Esophagus squamous epithelium (tissue), 5 donors: ENCODE measurements around the gene AFF3. TPM values are rescaled to one million over a fixed set of nuclear protein-coding genes. Genes with fewer than 3 reads are reported as not detected.

ENCODE experiments used
- DNase-seq: peaks from one replicate; lab custom pipeline; 2025; lab: John Stamatoyannopoulos, UW
- H3K27ac ChIP-seq, 4 donors: fragments of 200-600 bp; sonication (generic); one replicate each; pipeline ENCODE4 v1.5.1; 2016 to 2019; ENCODE audit warnings: mild to moderate bottlenecking in 1 of 4
- H3K27me3 ChIP-seq, 4 donors: fragments of 200-600 bp; sonication (generic); 1 replicate in 3 of 4; 2 replicates in 1 of 4; pipeline versions ENCODE4 v1.5.1 to v1.6.0; 2017 to 2021; ENCODE audit warnings: antibody characterized with exemption in 1 of 4
- H3K36me3 ChIP-seq, 3 donors: fragments of 200-600 bp; sonication (generic); one replicate each; pipeline ENCODE4 v1.5.1; 2016 to 2019
- H3K4me1 ChIP-seq, 3 donors: fragments of 200-600 bp; sonication (generic); one replicate each; pipeline ENCODE4 v1.5.1; 2017 to 2019
- H3K4me3 ChIP-seq, 4 donors: fragments of 200-600 bp; sonication (generic); 1 replicate in 3 of 4; 2 replicates in 1 of 4; pipeline ENCODE4 v1.5.1; 2016 to 2019; ENCODE audit warnings: mild to moderate bottlenecking in 2 of 4, moderate library complexity in 1 of 4
- H3K9me3 ChIP-seq, 3 donors: fragments of 200-600 bp; sonication (generic); one replicate each; pipeline ENCODE4 v1.5.1; 2016 to 2019
- POLR2A ChIP-seq, 4 donors: fragments of 450-650 bp; IDR thresholded peaks; one replicate each; pipeline ENCODE4 v1.6.1; 2017; ENCODE audit warnings: antibody characterized with exemption in 4 of 4, mild to moderate bottlenecking in 4 of 4, moderate library complexity in 3 of 4
- WGBS, 2 donors: methylation state at CpG; one replicate each; pipeline ENCODE4 v1.1.5; 2018; 5-methylcytosine and 5-hydroxymethylcytosine counted together
- intact Hi-C: fragments of 100-400 bp; cut with DNase I; formaldehyde crosslinking; loops from one replicate; pipeline ENCODE4 v1.15.0; 2022
- total RNA-seq, 4 donors: library from RNA; depleted of rRNA; stranded (reverse); fragments of >200 nt; gene quantifications; one replicate each; pipeline ENCODE4 v1.1.0, GENCODE V29; 2016
- TF ChIP-seq, protein P1 (sequence below), 6 experiments: fragments of 450-650 bp in 4 of 6; fragments of 200-600 bp in 2 of 6; sonication (generic) in 2 of 6; IDR thresholded peaks; one replicate each; pipeline ENCODE4 v1.5.1; 2016 to 2019; ENCODE audit warnings: antibody characterized with exemption in 6 of 6, mild to moderate bottlenecking in 4 of 6, moderate library complexity in 4 of 6
- donor health status: DM: yes; HTN: yes; CAD: no.

Gene AFF3
- total RNA-seq, 4 donors from 2014 or later: 1.2 to 9.7 (median 3.8) TPM

- intact Hi-C loops: no loop called here
- H3K9me3 ChIP-seq: no peaks in the 10 kb centered on the region
- no peaks in the 10 kb centered on the region for H3K27me3 ChIP-seq
- TF ChIP-seq POLR2A (IDR thresholded peaks at IDR 0.05): no peak
- TF ChIP-seq, protein P1, sequence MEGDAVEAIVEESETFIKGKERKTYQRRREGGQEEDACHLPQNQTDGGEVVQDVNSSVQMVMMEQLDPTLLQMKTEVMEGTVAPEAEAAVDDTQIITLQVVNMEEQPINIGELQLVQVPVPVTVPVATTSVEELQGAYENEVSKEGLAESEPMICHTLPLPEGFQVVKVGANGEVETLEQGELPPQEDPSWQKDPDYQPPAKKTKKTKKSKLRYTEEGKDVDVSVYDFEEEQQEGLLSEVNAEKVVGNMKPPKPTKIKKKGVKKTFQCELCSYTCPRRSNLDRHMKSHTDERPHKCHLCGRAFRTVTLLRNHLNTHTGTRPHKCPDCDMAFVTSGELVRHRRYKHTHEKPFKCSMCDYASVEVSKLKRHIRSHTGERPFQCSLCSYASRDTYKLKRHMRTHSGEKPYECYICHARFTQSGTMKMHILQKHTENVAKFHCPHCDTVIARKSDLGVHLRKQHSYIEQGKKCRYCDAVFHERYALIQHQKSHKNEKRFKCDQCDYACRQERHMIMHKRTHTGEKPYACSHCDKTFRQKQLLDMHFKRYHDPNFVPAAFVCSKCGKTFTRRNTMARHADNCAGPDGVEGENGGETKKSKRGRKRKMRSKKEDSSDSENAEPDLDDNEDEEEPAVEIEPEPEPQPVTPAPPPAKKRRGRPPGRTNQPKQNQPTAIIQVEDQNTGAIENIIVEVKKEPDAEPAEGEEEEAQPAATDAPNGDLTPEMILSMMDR (IDR thresholded peaks at IDR 0.05): no peak
- WGBS, 2 donors: 53 to 58% methylated on average over 6 of the region's 6 CpGs
- H3K36me3 ChIP-seq: no peaks in the 10 kb centered on the region
- no peak for DNase-seq
- H3K4me1 ChIP-seq: peaks cover 0 to 18% (median 10%) of the 10 kb centered on the region in 3 donors
- H3K27ac ChIP-seq: no peak overlapping the region
- no peak overlapping the region for H3K4me3 ChIP-seq
Observed at GRCh38 chr2:99688699-99689098, 453.7 kb downstream of the AFF3 start.

DNA sequence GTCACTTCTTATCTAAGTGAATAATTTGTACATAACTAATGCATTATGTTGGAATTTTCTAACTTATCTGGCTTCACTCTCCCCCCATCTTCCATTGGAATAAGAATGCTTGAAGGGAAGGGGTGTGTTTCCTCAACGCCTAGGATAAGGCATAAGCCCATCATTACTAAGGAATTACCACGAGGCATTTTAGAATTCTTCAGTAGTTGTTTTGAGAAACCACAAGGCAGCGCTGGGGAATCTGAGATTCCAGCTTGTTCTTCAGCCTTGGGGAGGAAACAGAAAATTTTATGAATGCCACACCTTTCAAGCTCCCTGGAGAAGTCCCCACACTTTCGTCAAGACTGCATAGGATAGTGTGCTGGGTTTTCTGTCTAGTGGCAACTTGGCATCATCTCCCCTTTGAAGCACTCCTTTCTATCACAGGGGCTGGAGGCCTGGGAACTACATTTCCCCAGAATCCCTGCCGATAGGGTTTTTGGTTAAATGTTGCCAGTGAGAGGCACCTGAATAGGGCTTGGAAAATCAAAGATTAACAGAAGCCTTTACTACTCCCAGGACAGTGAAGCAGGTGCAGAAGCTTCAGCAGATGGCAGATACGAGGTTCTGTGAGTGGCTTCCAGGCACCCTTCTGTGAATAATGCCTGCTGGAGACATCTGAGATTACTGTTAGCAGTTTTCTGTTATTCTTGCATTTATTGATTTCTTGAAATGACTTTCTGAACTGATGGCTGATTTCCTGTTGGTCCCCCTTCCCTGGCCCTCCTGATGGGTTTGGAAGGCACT lies 459.9 kb downstream of the AFF3 start:
- Histone ChIP-seq H3K9me3 (no peaks in the 10 kb centered on the region), H3K27ac (no peak overlapping the region), H3K4me3 (no peak overlapping the region), H3K4me1 (no peaks in the 10 kb centered on the region), H3K27me3 (no peaks in the 10 kb centered on the region), H3K36me3 (no peaks in the 10 kb centered on the region)
- TF ChIP-seq, protein P1 (IDR thresholded peaks at IDR 0.05): no peak
- no peak for TF ChIP-seq POLR2A (IDR thresholded peaks at IDR 0.05)
- intact Hi-C loops: no loop called here
- 81 to 92% methylated on average over 6 of the region's 6 CpGs for WGBS, 2 donors
- DNase-seq: no peak

- no peak for DNase-seq
- WGBS, 2 donors: 60 to 83% methylated on average over 1 of the region's 1 CpG
- no peaks in the 10 kb centered on the region for H3K4me1 ChIP-seq
- no peaks in the 10 kb centered on the region for H3K9me3 ChIP-seq
- no peaks in the 10 kb centered on the region for H3K36me3 ChIP-seq
- TF ChIP-seq, protein P1 (IDR thresholded peaks at IDR 0.05): no peak
- TF ChIP-seq POLR2A (IDR thresholded peaks at IDR 0.05): no peak
- H3K27ac ChIP-seq: no peak overlapping the region
- no peaks in the 10 kb centered on the region for H3K27me3 ChIP-seq
- no peak overlapping the region for H3K4me3 ChIP-seq
- intact Hi-C loops: no loop called here
Observed at GRCh38 chr2:99680946-99681345, 461.4 kb downstream of the AFF3 start.

DNA sequence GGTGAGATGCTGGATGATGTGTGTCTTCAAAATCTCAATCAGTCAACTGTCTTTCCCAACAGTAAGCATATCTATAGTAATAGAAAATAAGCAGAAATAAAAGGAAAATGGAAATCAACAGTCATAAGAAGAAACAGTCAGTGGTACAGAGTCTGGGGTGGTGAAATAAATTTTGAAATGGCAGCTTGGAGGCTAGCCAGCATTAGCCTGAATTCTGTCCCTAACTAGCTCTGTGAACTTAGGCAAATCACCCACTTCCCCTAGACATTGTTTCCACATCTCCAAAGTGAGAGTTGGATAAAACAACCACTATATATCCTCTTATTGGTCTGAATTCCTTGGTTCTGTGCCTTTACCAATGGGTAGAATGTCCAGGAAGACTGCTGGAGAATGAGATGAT lies 462.9 kb downstream of the AFF3 start:
- no peaks in the 10 kb centered on the region for H3K27me3 ChIP-seq
- TF ChIP-seq, protein P1 (IDR thresholded peaks at IDR 0.05): no peak
- TF ChIP-seq POLR2A (IDR thresholded peaks at IDR 0.05): no peak
- H3K4me3 ChIP-seq: no peak overlapping the region

DNA sequence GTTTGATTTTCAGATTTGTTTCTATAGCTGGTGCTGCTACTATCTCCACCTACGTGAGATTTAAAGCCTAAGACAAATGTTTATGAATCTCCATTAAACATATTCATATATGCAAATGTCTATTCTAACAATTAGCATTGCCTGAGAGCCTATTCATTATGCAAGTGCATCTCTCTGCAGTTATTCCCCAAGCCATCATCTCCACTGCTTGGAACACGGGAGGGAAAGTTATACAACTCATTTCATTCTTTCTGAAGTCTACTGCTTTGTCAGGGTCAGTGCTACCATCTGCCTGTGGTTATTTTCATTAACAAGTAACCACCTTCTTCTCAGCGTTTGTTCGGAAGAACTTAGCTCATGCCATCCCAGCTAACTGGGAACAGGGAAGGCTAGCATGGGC lies 463.8 kb downstream of the AFF3 start:
- H3K4me3 ChIP-seq: no peak overlapping the region

More for the DNA sequence above, 462.9 kb downstream of the AFF3 start:
- Histone ChIP-seq H3K4me1 (no peaks in the 10 kb centered on the region), H3K27ac (no peak overlapping the region), H3K36me3 (no peaks in the 10 kb centered on the region), H3K9me3 (no peaks in the 10 kb centered on the region)
- DNase-seq: no peak
- intact Hi-C loops: no loop called here

More for the DNA sequence above, 463.8 kb downstream of the AFF3 start:
- 75 to 80% methylated on average over 2 of the region's 4 CpGs for WGBS, 2 donors
- DNase-seq: no peak
- Histone ChIP-seq H3K27ac (no peak overlapping the region), H3K36me3 (no peaks in the 10 kb centered on the region), H3K27me3 (no peaks in the 10 kb centered on the region), H3K9me3 (no peaks in the 10 kb centered on the region), H3K4me1 (no peaks in the 10 kb centered on the region)
- TF ChIP-seq, protein P1 (IDR thresholded peaks at IDR 0.05): no peak
- no peak for TF ChIP-seq POLR2A (IDR thresholded peaks at IDR 0.05)
- intact Hi-C loops: no loop called here
